Bronchial epithelial cell (primary cell): ENCODE data around the gene PCCA. TPM values are rescaled to one million over a fixed set of nuclear protein-coding genes. Genes with fewer than 3 reads are reported as not detected.
A peak's percentile ranks its signal among the peaks of the same experiment; 100 is the strongest.

ENCODE experiments used
- DNase-seq: peaks from one replicate; pipeline ENCODE4 v3.0.0-alpha.2; 2010; ENCODE audit warnings: low read depth
- FAIRE-seq: peaks from 2 replicates; lab custom pipeline; 2011; peaks lifted over from hg19 to GRCh38; lab: Jason Lieb, UNC
- H3K27me3 ChIP-seq: 2 replicates; pipeline ENCODE4 v1.5.1; 2011; ENCODE audit warnings: low read length; ENCODE audit not compliant: control insufficient read depth, insufficient read depth
- H3K36me3 ChIP-seq: 2 replicates; pipeline ENCODE4 v1.5.1; 2011; ENCODE audit warnings: low read length; ENCODE audit not compliant: control insufficient read depth, insufficient read depth
- H3K4me3 ChIP-seq: 2 replicates; pipeline ENCODE4 v1.5.1; 2011; ENCODE audit warnings: mild to moderate bottlenecking, low read depth, low read length, control low read depth
- total RNA-seq: library from RNA; depleted of rRNA; stranded (reverse); fragments of >200 nt; gene quantifications from 2 replicates; pipeline ENCODE4 v1.2.1, GENCODE V29; 2014
- TF ChIP-seq, protein P1 (sequence below): IDR thresholded peaks from 2 replicates; pipeline ENCODE4 v1.5.1; 2011; ENCODE audit warnings: mild to moderate bottlenecking, moderate library complexity, low read length, control low read depth, inconsistent platforms; ENCODE audit not compliant: insufficient read depth, severe bottlenecking

The PCCA gene
- total RNA-seq, 1 donor from 2014 or later: 27.1 TPM

- no peak for DNase-seq
- no peaks in the 10 kb centered on the region for H3K36me3 ChIP-seq
- no peak overlapping the region for H3K4me3 ChIP-seq
- no peaks in the 10 kb centered on the region for H3K27me3 ChIP-seq
- no peak for FAIRE-seq
- TF ChIP-seq, protein P1, sequence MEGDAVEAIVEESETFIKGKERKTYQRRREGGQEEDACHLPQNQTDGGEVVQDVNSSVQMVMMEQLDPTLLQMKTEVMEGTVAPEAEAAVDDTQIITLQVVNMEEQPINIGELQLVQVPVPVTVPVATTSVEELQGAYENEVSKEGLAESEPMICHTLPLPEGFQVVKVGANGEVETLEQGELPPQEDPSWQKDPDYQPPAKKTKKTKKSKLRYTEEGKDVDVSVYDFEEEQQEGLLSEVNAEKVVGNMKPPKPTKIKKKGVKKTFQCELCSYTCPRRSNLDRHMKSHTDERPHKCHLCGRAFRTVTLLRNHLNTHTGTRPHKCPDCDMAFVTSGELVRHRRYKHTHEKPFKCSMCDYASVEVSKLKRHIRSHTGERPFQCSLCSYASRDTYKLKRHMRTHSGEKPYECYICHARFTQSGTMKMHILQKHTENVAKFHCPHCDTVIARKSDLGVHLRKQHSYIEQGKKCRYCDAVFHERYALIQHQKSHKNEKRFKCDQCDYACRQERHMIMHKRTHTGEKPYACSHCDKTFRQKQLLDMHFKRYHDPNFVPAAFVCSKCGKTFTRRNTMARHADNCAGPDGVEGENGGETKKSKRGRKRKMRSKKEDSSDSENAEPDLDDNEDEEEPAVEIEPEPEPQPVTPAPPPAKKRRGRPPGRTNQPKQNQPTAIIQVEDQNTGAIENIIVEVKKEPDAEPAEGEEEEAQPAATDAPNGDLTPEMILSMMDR: no peak
These were observed 449.1 kb downstream of the PCCA start for GRCh38 chr13:100537951-100538462.

GRCh38 chr13:100540621-100541020 is 451.7 kb downstream of the PCCA start:
- TF ChIP-seq, protein P1: no peak
- Histone ChIP-seq H3K36me3 (no peaks in the 10 kb centered on the region), H3K4me3 (no peak overlapping the region), H3K27me3 (no peaks in the 10 kb centered on the region)
- DNase-seq (no peak), FAIRE-seq (no peak)

DNA sequence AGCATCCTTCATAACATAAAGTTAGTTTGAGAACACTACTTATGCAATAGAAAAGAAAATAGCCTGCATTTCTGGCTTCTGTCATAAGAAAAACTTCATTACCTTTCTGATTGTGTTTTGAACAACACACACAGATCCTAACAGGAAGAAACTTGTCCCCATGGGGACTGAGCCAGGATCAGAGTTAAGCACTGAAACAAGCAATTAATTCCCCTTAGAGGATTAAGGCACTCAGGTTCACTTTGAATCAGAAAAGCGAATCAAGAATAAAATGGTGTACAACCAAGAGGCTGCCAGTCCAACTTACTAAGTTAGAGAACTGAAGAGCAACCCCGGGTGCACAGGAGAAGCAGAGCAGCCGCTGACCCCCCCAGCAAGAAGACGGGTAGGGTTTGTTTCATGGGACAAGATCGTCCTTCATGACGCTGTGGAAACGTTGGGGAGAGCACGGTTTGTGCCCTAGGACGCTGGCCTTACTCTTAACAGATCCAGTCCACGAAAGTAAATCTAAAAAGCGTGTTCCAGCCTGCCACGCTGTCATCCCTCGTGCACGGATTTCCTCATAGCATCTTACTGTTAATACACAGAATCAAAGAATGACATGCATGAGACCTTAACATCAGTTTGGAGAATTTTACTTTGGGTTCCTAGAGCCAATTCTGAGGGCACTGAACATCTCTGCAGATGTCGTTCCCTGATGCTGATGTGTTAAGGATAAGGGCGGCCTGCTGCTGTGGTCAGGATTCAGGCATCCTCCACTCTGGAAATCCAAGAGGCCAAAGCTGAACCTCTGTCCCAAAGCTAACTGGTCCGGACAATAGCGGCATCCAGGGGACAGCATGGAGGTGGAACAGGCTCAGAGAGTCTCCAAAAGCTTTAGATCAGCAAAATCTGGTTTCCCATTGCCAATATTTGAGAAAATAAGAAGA is 453.3 kb downstream of the PCCA start:
- Histone ChIP-seq H3K36me3 (no peaks in the 10 kb centered on the region), H3K4me3 (no peak overlapping the region), H3K27me3 (no peaks in the 10 kb centered on the region)
- TF ChIP-seq, protein P1: no peak
- DNase-seq (peak; percentile 79), FAIRE-seq (no peak)

DNA sequence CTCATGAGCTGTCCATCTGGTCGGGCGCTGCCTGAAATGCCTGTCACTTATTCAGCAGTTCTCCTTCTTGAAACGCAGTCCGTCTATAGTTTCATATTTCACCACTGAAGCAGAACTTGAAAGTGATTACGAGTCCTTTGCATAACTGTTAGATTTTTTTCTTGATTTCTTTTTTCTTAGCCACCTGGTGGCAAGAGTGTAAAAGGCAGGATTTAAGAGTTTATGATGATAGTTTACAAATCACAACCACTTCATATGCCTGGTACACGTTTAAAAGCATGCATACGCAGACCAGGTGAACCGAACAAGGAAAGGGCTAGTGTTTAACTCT is 453.9 kb downstream of the PCCA start:
- TF ChIP-seq, protein P1: peak; percentile 53
- no peak for FAIRE-seq
- Histone ChIP-seq H3K4me3 (no peak overlapping the region), H3K27me3 (no peaks in the 10 kb centered on the region), H3K36me3 (no peaks in the 10 kb centered on the region)
- DNase-seq: peak; percentile 74

DNA sequence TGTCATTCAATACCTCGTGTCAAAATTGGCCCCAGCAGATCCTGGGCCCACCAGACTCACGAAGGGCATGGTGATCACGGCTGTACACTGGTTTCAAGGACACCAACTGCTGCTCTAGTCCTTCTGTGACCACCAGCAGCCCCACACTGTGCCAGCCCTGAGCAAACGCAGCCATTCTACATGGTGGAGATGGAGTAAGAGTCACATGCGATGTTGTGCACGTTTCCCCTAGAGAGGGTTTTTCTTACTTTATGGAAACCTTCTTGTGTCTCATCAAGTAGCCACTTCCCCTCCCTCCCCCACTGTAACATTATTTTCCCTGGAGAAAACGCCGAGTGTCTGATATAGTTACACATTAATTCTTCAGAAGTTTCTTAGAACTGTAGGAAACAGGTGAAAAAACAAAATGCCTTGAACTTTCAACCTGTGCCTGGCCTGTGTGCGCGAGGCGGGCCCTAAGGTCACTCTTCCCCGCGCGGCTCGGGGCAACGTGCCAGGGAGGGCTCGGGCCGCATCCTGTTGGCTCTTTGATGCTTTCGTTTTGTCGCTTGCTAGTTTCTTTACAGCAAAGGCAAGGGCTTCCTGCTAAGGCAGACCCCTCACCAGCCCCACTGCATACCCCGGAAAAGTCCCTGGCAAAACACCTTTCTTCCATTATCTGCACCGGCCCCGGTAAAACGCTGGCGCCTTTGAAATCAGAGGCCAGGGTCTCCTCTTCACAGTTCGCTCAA is 455.1 kb downstream of the PCCA start:
- Histone ChIP-seq H3K36me3 (no peaks in the 10 kb centered on the region), H3K27me3 (no peaks in the 10 kb centered on the region), H3K4me3 (no peak overlapping the region)
- no peak for DNase-seq
- no peak for FAIRE-seq
- TF ChIP-seq, protein P1: no peak
